ENCODE measurements around the gene HSF5. TPM values are rescaled to one million over a fixed set of nuclear protein-coding genes. Genes with fewer than 3 reads are reported as not detected.

The HSF5 gene
- total RNA-seq, 1 donor from 2014 or later, result 0.05 TPM

DNA sequence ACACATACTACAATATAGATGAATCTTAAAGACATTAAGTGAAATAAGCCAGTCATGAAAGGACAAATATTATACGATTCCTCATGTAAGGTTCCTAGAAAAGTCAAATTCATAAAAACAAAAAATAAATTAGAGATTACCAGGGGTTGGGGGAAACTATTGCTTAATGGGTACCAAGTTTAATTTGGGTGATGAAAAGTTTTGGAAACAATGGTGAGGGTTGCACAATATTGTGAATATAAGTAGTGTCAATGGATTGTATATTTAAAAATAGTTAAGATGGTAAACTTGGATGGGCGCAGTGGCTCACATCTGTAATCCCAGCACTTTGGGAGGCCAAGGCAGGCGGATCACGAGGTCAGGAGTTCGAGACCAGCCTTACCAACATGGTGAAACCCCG, 17.9 kb downstream of the HSF5 start:
- H3K27me3 Mint-ChIP-seq (ENCODE audit: low read depth), result peaks cover 30% of the 10 kb centered on the region
- DNase-seq (ENCODE audit: low read depth, low spot score), result no peak
- no peak overlapping the region for H3K27ac Mint-ChIP-seq (ENCODE audit: unreplicated experiment)
- H3K4me3 Mint-ChIP-seq, result no peak overlapping the region
- H3K4me1 Mint-ChIP-seq, result no peaks in the 10 kb centered on the region
- H3K36me3 Mint-ChIP-seq (ENCODE audit: low read depth), result no peaks in the 10 kb centered on the region
- TF ChIP-seq, protein P1, sequence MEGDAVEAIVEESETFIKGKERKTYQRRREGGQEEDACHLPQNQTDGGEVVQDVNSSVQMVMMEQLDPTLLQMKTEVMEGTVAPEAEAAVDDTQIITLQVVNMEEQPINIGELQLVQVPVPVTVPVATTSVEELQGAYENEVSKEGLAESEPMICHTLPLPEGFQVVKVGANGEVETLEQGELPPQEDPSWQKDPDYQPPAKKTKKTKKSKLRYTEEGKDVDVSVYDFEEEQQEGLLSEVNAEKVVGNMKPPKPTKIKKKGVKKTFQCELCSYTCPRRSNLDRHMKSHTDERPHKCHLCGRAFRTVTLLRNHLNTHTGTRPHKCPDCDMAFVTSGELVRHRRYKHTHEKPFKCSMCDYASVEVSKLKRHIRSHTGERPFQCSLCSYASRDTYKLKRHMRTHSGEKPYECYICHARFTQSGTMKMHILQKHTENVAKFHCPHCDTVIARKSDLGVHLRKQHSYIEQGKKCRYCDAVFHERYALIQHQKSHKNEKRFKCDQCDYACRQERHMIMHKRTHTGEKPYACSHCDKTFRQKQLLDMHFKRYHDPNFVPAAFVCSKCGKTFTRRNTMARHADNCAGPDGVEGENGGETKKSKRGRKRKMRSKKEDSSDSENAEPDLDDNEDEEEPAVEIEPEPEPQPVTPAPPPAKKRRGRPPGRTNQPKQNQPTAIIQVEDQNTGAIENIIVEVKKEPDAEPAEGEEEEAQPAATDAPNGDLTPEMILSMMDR (conservative IDR thresholded peaks at IDR 0.05), result no peak
- no peaks in the 10 kb centered on the region for H3K9me3 Mint-ChIP-seq

GRCh38 chr17:58468944-58469343, 19.3 kb downstream of the HSF5 start:
- Mint-ChIP-seq H3K4me3 (no peak overlapping the region), H3K4me1 (no peaks in the 10 kb centered on the region), H3K27me3 (ENCODE audit: low read depth) (peaks cover 41% of the 10 kb centered on the region), H3K27ac (ENCODE audit: unreplicated experiment) (no peak overlapping the region), H3K36me3 (ENCODE audit: low read depth) (no peaks in the 10 kb centered on the region), H3K9me3 (no peaks in the 10 kb centered on the region)
- no peak for DNase-seq (ENCODE audit: low read depth, low spot score)
- TF ChIP-seq, protein P1 (conservative IDR thresholded peaks at IDR 0.05), result no peak

DNA sequence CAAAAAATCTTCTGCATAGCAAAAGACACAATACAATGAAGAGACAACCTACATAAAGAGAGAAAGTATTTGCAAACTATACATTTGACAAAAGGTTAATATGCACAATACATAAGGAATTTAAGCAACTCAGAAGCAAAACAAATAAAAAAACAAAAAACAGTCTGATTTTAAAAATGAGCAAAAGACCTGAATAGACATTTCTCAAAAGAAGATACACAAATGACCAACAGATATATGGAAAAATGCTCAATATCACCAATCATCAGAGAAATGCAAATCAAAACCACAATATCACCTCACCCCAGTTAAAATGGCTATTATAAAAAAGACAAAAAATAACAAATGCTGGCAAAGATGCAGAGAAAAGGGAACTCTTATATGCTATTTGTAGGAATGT, 32.7 kb downstream of the HSF5 start:
- Mint-ChIP-seq H3K36me3 (ENCODE audit: low read depth) (no peaks in the 10 kb centered on the region), H3K27ac (ENCODE audit: unreplicated experiment) (no peak overlapping the region), H3K9me3 (no peaks in the 10 kb centered on the region), H3K27me3 (ENCODE audit: low read depth) (peaks cover 5% of the 10 kb centered on the region), H3K4me1 (no peaks in the 10 kb centered on the region), H3K4me3 (no peak overlapping the region)
- no peak for DNase-seq (ENCODE audit: low read depth, low spot score)
- TF ChIP-seq, protein P1 (conservative IDR thresholded peaks at IDR 0.05), result no peak

DNA sequence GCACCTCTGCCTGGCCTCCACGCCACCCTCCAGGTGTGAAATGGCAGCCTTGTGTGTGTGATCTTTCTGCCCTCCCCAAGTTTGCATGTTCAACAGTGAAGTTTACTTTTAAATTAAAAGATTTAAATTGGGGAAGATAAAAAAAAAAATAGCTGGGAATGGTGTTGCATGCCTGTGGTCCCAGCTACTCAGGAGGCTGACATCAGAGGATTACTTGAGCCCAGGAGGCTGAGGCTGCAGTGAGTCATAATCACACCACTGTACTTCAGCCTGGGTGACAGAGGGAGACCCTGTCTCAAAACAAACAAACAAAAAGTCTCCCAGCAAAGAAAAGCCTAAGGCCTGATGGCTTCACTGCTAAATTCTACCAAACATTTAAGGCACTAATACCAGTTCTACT, 35.5 kb downstream of the HSF5 start:
- no peak overlapping the region for H3K27ac Mint-ChIP-seq (ENCODE audit: unreplicated experiment)
- H3K9me3 Mint-ChIP-seq, result no peaks in the 10 kb centered on the region
- no peak overlapping the region for H3K4me3 Mint-ChIP-seq
- peaks cover 5% of the 10 kb centered on the region for H3K27me3 Mint-ChIP-seq (ENCODE audit: low read depth)
- TF ChIP-seq, protein P1 (conservative IDR thresholded peaks at IDR 0.05), result no peak
- no peak for DNase-seq (ENCODE audit: low read depth, low spot score)
- H3K4me1 Mint-ChIP-seq, result no peaks in the 10 kb centered on the region
- H3K36me3 Mint-ChIP-seq (ENCODE audit: low read depth), result no peaks in the 10 kb centered on the region

DNA sequence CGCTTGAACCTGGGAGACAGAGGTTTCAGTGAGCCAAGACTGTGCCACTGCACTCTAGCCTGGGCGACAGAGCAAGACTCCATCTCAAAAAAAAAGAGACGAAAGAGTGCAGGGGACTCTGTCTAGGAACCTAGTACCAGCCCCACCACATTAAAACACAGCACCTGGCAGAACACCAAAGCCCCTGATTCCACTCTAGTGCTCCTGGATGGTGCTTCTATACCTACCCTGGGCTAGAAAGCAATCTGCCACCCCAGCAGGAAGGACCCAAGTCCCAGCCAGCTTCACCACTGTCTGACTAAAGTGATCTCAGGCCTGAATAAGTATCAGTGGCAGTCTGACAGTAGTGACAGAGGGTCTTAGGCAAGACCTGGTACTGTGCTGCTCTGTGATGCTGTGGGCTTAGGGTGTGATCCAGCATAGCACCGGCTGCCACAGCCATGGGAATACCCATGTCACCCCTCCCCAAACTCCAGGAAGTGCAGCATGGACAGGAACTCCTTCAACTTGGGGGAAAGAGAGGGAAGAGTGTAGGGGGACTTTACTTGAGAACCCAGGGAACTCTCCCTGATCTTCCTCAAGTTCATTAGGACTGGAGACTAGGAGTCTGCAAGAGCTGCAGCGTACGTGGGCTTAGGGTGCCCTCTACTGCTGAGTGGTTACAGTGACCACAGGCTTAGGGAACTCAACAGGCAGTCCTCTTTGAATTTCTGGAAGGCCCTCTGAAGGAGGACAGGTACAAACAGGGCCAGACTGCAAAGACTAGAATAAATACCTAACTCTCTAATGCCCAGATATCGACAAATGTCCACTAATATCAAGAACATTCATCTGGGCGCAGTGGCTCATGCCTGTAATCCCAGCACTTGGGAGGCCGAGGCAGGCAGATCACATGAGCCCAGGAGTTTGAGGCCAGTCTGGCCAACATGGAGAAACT, 40.9 kb downstream of the HSF5 start:
- TF ChIP-seq, protein P1 (conservative IDR thresholded peaks at IDR 0.05), result peak; percentile 86
- Mint-ChIP-seq H3K9me3 (no peaks in the 10 kb centered on the region), H3K27ac (ENCODE audit: unreplicated experiment) (no peak overlapping the region), H3K27me3 (ENCODE audit: low read depth) (peaks cover 6% of the 10 kb centered on the region), H3K4me3 (no peak overlapping the region), H3K36me3 (ENCODE audit: low read depth) (no peaks in the 10 kb centered on the region), H3K4me1 (no peaks in the 10 kb centered on the region)
- DNase-seq (ENCODE audit: low read depth, low spot score), result peak; percentile 66

Measured in neural crest cell (in vitro differentiated cells).